ENCODE data around the gene CLPSL1. TPM values are rescaled to one million over a fixed set of nuclear protein-coding genes. Genes with fewer than 3 reads are reported as not detected.

The CLPSL1 gene
- total RNA-seq, 2 donors from 2014 or later = not detected

DNA sequence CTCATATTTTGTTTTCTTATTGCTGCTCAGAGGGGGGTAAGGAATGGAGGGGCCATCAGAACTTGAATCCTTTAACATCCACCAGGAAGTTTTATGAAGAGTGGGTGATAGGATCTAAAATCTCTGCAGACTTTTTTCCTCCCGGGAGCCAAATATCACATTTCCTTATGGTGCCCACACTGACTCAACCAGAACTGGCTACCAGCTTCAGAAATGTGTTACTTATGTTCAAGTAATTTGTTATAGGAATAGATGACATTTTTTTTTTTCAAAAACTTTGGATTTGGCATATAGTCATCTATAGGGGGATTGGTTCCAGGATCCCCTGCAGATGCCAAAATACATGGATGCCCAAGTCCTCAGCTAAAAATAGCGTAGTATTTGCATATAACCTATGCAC, 42.8 kb downstream of the CLPSL1 start:
- Mint-ChIP-seq H3K4me1 (ENCODE audit: low read depth) (no peaks in the 10 kb centered on the region), H3K36me3 (ENCODE audit: insufficient read depth in 2 of 2) (no peaks in the 10 kb centered on the region), H3K4me3 (no peak overlapping the region), H3K27me3 (ENCODE audit: low read depth) (no peaks in the 10 kb centered on the region), H3K9me3 (no peaks in the 10 kb centered on the region), H3K27ac (no peak overlapping the region)
- no peak for DNase-seq
- ATAC-seq (replicated peaks in 1 of 2) = no peak

DNA sequence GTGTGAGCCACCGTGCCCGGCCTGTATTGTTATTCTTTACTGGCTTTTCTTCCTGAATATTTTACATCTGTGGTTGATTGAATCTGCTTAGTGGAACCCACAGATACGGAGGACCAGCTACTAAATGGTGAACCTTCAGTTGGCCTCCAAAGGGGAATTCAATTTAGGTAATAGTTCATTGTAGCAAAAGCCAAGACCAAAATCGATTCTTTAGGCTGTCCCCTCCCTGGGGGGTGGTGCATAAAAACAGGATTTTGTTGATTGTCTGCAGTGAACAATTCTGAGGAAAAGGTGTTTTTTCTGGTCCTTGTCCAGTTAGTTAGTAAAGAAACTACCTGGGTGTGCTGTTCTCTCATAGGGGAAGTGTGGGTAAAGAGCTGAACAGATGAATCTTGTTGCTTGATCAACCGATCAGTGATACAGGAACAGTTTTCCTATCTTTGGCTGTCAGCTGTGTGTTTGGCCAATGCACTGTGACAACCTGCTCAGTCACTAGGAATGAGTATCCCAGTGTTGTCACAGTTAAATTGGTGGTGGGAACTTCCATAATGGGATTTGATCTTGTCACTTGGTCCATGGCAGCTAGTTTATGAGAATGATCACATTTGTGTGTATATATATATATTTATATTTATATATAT, 43.9 kb downstream of the CLPSL1 start:
- DNase-seq = no peak
- Mint-ChIP-seq H3K27ac (no peak overlapping the region), H3K4me1 (ENCODE audit: low read depth) (no peaks in the 10 kb centered on the region), H3K27me3 (ENCODE audit: low read depth) (no peaks in the 10 kb centered on the region), H3K4me3 (no peak overlapping the region), H3K9me3 (peaks cover 0 to 1% of the 10 kb centered on the region in 2 donors), H3K36me3 (ENCODE audit: insufficient read depth in 2 of 2) (no peaks in the 10 kb centered on the region)
- no peak for ATAC-seq (replicated peaks in 1 of 2)

DNA sequence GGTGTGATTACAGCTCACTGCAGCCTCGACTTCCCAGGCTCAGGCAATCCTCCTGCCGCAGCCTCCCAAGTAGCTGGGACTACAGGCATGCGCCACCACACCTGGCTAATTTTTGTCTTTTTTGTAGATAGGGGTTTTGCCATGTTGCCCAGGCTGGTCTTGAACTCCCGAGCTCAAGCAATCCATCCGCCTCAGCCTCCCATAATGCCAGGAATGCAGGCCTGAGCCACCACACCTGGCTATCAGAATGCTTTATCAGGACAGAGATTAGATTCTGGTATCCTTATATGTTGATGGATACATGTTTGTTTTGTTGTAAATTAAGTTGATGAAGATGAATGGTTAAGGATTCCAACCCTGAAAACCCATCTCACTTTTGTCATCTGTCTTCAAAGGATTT, 48.5 kb downstream of the CLPSL1 start:
- Mint-ChIP-seq H3K27ac (no peak overlapping the region), H3K27me3 (ENCODE audit: low read depth) (no peaks in the 10 kb centered on the region), H3K4me1 (ENCODE audit: low read depth) (no peaks in the 10 kb centered on the region), H3K36me3 (ENCODE audit: insufficient read depth in 2 of 2) (peaks cover 0 to 3% of the 10 kb centered on the region in 2 donors), H3K4me3 (no peak overlapping the region), H3K9me3 (peaks cover 0 to 1% of the 10 kb centered on the region in 2 donors)
- no peak for DNase-seq
- no peak for ATAC-seq (replicated peaks in 1 of 2)

DNA sequence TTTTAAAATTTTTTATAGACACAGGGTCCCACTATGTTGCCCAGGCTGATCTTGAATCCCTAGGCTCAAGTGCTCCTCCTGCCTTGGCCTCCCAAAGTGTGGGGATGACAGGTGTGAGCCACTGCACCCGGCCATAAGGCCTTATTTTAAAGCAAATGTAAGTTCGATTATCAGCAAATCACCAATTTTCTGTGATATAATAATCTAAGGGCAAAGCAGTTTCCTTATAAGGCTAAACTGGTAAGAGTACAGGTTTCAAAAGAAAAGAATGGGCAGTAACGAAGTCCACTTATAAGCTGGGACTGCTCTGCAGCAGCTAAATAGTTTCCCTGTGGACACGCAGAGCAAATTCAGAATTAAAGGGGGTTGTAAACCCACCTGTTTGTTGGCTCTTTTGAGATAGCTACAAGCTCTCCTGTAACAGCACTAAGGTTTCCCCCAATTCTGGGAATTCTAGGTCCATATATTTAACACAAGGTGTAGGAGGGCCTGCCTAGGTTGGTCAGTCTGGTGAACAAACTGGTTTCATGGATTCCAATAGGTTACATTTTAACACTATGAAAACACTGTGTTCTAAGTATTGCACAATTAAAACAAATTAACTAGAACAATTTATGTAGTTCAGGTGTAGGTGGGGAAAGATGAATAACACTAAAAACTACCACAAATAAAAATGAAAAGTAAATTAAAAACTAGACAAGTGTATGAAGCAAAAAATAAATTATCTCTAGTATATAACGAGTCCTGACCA, 50.6 kb downstream of the CLPSL1 start:
- Mint-ChIP-seq H3K36me3 (ENCODE audit: insufficient read depth in 2 of 2) (peaks cover 0 to 7% of the 10 kb centered on the region in 2 donors), H3K4me1 (ENCODE audit: low read depth) (no peaks in the 10 kb centered on the region), H3K9me3 (peaks cover 0 to 1% of the 10 kb centered on the region in 2 donors), H3K4me3 (no peak overlapping the region), H3K27me3 (ENCODE audit: low read depth) (no peaks in the 10 kb centered on the region), H3K27ac (no peak overlapping the region)
- ATAC-seq (replicated peaks in 1 of 2) (no peak), DNase-seq (no peak)

DNA sequence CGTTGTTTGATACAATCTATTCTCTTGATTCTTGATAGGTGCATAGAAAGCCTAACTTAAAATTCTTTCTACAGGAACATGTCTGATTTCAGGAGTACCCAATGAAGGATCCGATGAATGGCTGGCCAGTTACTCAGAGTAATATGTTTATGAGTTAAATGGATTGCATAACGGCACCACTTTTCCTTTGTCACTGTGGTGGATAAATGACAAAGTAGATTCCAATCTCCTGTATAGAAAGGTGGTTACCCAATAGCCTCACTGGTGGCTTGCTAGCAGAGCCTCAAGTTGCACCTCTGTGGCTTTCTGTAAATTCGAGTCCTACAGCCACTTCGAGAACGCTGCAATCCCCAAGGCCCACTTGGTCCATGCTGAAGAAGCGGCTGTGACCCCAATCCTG, 52.7 kb downstream of the CLPSL1 start:
- H3K4me1 Mint-ChIP-seq (ENCODE audit: low read depth) = no peaks in the 10 kb centered on the region
- no peak for ATAC-seq (replicated peaks in 1 of 2)
- peaks cover 3 to 15% of the 10 kb centered on the region in 2 donors for H3K36me3 Mint-ChIP-seq (ENCODE audit: insufficient read depth in 2 of 2)
- DNase-seq = no peak
- H3K27me3 Mint-ChIP-seq (ENCODE audit: low read depth) = no peaks in the 10 kb centered on the region
- peaks cover 0 to 1% of the 10 kb centered on the region in 2 donors for H3K9me3 Mint-ChIP-seq
- no peak overlapping the region for H3K27ac Mint-ChIP-seq
- no peak overlapping the region for H3K4me3 Mint-ChIP-seq

Other genes with a start within 250 kb of the CLPSL1 start
- gene FKBP5, start 92.1 kb upstream of the CLPSL1 start, total RNA-seq = 100 to 1,000 TPM; 106 to 120 TPM
- gene ARMC12, start 44.0 kb upstream of the CLPSL1 start, total RNA-seq = 1 to 10 TPM; 4.5 to 5.2 TPM
- not detected for gene CLPSL2, start 4.4 kb upstream of the CLPSL1 start, total RNA-seq
- gene CLPS, start 16.3 kb downstream of the CLPSL1 start, total RNA-seq = not detected
- gene LHFPL5, start 24.3 kb downstream of the CLPSL1 start, total RNA-seq = not detected
- 10 to 100 TPM; 98.3 to 99.7 TPM for gene SRPK1, start 140.1 kb downstream of the CLPSL1 start, total RNA-seq
- gene SLC26A8, start 243.6 kb downstream of the CLPSL1 start, total RNA-seq = under 1 TPM in 1 of 2 donors, not detected in 1; 0.44 TPM
- 10 to 100 TPM; 53.0 to 63.4 TPM for gene MAPK14, start 246.8 kb downstream of the CLPSL1 start, total RNA-seq